WERI-Rb-1 (cell line): ENCODE measurements around the gene BATF2.

Experiments used
- DNase-seq: peaks from one replicate; pipeline ENCODE4 v3.0.0-alpha.2; 2020
- H3K27ac ChIP-seq: fragments of 250-450 bp; sonication (Bioruptor Pico); 2 replicates; pipeline ENCODE4 v1.5.1; 2020; ENCODE audit warnings: mild to moderate bottlenecking, moderate library complexity
- H3K27me3 ChIP-seq: fragments of 250-450 bp; sonication (Bioruptor Pico); 2 replicates; pipeline ENCODE4 v1.5.1; 2021; ENCODE audit warnings: mild to moderate bottlenecking, low read depth, moderate library complexity; ENCODE audit not compliant: insufficient read depth, severe bottlenecking
- H3K36me3 ChIP-seq: fragments of 250-450 bp; sonication (Bioruptor Pico); 2 replicates; pipeline ENCODE4 v1.5.1; 2020; ENCODE audit warnings: mild to moderate bottlenecking, moderate library complexity
- H3K4me3 ChIP-seq: 2 replicates; pipeline ENCODE4 v1.5.1; 2011; ENCODE audit warnings: low read depth, mild to moderate bottlenecking, control low read depth, low read length
- H3K9me3 ChIP-seq: fragments of 250-450 bp; sonication (Bioruptor Pico); 2 replicates; pipeline ENCODE4 v1.5.1; 2021; ENCODE audit warnings: mild to moderate bottlenecking, moderate library complexity; ENCODE audit not compliant: severe bottlenecking
- CTCF ChIP-seq: IDR thresholded peaks from 2 replicates; pipeline ENCODE4 v1.5.1; 2011; ENCODE audit warnings: low read depth, mild to moderate bottlenecking, control low read depth, inconsistent platforms, low read length

Gene BATF2

DNA sequence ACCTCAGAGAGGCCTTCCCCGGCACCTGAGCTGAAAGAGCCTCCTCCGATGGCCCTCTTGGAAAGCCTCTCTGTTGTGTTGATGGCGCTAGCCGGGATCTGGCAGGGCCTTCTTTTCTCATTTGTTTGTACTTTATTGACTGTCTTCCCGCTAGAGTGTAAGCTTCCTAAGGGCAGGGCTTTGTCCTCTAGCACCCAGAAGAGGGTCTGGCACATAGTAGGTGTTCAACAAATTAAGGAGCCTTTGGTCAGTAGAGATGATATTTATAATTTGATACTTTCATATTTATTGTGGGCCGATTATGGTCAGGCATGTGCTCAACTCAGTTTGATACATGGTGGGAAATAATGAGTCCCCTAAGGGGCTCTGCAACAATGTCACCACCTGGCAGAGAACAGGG is 21.2 kb upstream of the BATF2 start:
- Histone ChIP-seq H3K9me3 (no peaks in the 10 kb centered on the region), H3K36me3 (peaks cover 18% of the 10 kb centered on the region), H3K27ac (no peak overlapping the region), H3K4me3 (no peak overlapping the region), H3K27me3 (no peaks in the 10 kb centered on the region)
- TF ChIP-seq CTCF: no peak
- no peak for DNase-seq

DNA sequence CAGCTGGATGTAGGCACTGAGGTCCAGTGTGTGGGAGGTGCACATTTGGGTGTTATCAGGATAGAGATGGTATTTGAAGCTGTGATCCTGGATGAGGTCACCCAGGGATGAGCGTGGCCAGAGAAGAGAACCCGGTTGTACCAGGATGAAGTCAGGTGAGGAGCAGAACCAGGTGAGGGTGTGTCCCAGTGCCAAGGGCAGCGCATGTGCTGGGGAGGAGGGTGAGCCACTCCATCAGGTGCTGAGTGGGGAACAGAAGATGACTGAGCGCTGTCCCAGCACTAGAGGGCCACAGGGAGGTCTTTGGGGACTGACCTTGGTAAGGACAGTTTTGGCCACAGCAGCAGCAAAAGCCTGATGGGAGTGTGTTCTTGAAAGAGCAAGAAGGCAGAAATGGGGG is 19.9 kb upstream of the BATF2 start:
- H3K27me3 ChIP-seq: no peaks in the 10 kb centered on the region
- DNase-seq: no peak
- no peaks in the 10 kb centered on the region for H3K9me3 ChIP-seq
- H3K4me3 ChIP-seq: no peak overlapping the region
- no peak overlapping the region for H3K27ac ChIP-seq
- peak; percentile 26; the same call in 1 of the 2 replicates for TF ChIP-seq CTCF
- peaks cover 18% of the 10 kb centered on the region for H3K36me3 ChIP-seq

- peak overlapping the region; percentile 61 for H3K4me3 ChIP-seq
- H3K36me3 ChIP-seq: peaks cover 13% of the 10 kb centered on the region
- H3K9me3 ChIP-seq: no peaks in the 10 kb centered on the region
- DNase-seq: no peak
- peak overlapping the region; percentile 94 for H3K27ac ChIP-seq
- H3K27me3 ChIP-seq: no peaks in the 10 kb centered on the region
- no peak for TF ChIP-seq CTCF
Measured at GRCh38 chr11:65014726-65015227, 18.0 kb upstream of the BATF2 start.

DNA sequence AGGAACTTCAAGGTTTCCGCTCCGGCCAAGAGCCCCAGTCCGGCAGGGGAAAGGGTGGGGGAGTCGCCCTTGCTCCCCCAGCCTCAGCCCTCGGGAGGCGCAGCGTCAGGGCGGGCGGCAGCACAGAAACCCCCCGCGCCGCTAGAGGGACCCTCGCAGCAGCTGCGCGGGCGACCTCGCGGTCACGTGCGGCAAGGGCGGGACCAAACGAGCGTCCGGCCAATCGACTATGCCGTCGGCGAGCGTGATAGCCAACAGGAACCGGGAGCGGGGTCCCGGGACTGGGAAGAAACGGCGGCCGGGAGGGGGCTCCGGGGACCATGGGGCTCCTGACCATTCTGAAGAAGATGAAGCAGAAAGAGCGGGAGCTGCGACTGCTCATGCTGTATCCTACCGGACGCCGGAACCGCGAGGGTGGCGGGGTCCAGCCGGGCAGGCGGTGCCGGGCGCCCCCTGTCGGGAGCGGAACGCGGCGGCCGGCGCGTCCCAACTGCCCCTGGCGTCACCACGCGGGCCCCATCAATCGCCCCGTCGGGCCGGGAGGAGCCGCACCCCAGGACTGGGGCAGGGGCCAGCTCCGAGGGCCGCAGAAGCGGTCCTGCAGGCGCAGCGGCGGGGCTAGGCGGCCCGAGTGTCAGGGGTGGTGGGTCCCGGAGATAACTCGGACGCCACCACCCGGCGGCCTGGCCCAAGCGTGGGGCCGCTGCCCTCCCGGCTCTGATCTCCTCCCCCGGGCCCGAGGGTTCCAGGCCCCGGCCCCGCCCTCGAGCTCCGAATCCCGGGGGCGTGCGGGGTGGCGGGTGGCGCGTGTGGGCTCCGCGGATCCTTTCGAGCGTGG is 17.3 kb upstream of the BATF2 start, which contains the start of gene ARL2:
ARL2 (plus strand) TSS at position 273 of the 838 bp plus-strand sequence; CDS start at position 321, 48 bp downstream.
- Histone ChIP-seq H3K9me3 (no peaks in the 10 kb centered on the region), H3K4me3 (peak within 1 kb of the TSS; percentile 61), H3K36me3 (peaks cover 10% of the 10 kb centered on the region), H3K27ac (peak within 1 kb of the TSS; percentile 94), H3K27me3 (no peaks in the 10 kb centered on the region)
- DNase-seq: peak; percentile 96
- TF ChIP-seq CTCF: peak; percentile 71

DNA sequence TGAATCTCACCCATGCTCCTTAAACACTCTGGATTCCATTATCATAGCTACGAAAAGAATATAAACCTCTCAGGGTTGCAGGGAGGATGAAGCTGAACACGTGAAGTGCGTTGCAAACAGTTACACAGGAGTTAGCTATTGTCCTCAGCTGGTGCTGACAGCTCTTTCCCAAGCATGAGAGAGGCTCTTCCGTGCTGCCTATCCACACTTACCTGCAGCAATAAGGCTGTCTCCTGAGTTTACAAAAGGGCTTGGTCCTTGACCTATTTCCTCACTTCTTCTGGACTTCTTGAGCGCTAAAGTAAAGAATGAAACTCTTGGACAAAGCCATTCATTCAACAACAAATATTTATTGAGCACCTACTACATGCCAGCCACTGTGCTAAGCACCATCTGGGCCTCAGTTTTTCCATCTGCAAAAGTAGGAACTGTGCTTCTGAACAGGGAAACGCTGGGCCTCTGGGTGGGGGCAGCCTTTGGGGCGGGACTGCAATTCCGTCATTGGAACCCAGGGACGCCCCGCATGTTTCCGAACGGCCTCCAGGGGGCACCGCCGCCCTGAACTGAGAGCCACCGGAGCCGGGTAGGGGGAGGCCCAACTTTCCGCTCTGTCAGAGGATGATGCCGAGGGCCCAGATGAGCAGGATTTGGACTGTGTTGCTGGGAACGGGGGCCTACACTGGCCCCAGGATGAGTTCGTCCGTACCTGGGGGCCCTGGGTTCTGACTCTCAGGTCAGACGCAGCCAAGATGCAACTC is 16.5 kb upstream of the BATF2 start:
- peaks cover 6% of the 10 kb centered on the region for H3K36me3 ChIP-seq
- peak; percentile 79 for TF ChIP-seq CTCF
- H3K4me3 ChIP-seq: peak overlapping the region; percentile 61
- H3K27me3 ChIP-seq: no peaks in the 10 kb centered on the region
- no peaks in the 10 kb centered on the region for H3K9me3 ChIP-seq
- peak overlapping the region; percentile 94 for H3K27ac ChIP-seq
- peak; percentile 93 for DNase-seq
